GM19035 (cell line): ENCODE results near the gene RBM23.
"Not testable (repeated sequence)": the region's sequence is repeated elsewhere in the genome, so short reads cannot be mapped to it uniquely, and the experiment has no call there.

Source experiments
- ATAC-seq: cut with Tn5 transposase; IDR thresholded peaks from one replicate; pipeline ENCODE4 v1.9.1; 2021; ENCODE audit not compliant: unreplicated experiment

RBM23 gene

GRCh38 chr14:22918804-22919600, at the start of gene RBM23:
Gene RBM23, minus strand, starts transcription at chr14:22919149.
- ATAC-seq, result peak; percentile 88

GRCh38 chr14:22966783-22967269, 47.9 kb upstream of the RBM23 start:
- no peak for ATAC-seq

GRCh38 chr14:22965916-22966782, 47.2 kb upstream of the RBM23 start:
- ATAC-seq, result not testable (repeated sequence)

- no peak for ATAC-seq
Observed at GRCh38 chr14:22962061-22962676, 43.2 kb upstream of the RBM23 start.

- ATAC-seq, result no peak
Observed at GRCh38 chr14:22955702-22956569, 37.0 kb upstream of the RBM23 start.

GRCh38 chr14:22952418-22952817, 33.5 kb upstream of the RBM23 start:
- no peak for ATAC-seq

- not testable (repeated sequence) for ATAC-seq
Observed at GRCh38 chr14:22951795-22952194, 32.8 kb upstream of the RBM23 start.

- ATAC-seq, result no peak
Observed at GRCh38 chr14:22945642-22946041, 26.7 kb upstream of the RBM23 start.

GRCh38 chr14:22939684-22940083, 20.7 kb upstream of the RBM23 start:
- no peak for ATAC-seq

GRCh38 chr14:22935156-22935555, 16.2 kb upstream of the RBM23 start:
- ATAC-seq, result no peak

GRCh38 chr14:22932146-22932545, 13.2 kb upstream of the RBM23 start:
- ATAC-seq, result no peak

- no peak for ATAC-seq
Observed at GRCh38 chr14:22929961-22930364, 11.0 kb upstream of the RBM23 start.

GRCh38 chr14:22929104-22929960, 10.4 kb upstream of the RBM23 start, which contains the start of gene PRMT5:
Gene PRMT5, minus strand, starts transcription at chr14:22929376. Its CDS starts 15 bp downstream, at chr14:22929361.
- ATAC-seq, result peak; percentile 88

GRCh38 chr14:22928237-22929103, 9.5 kb upstream of the RBM23 start:
- ATAC-seq, result no peak

GRCh38 chr14:22926316-22926715, 7.4 kb upstream of the RBM23 start:
- ATAC-seq, result no peak

GRCh38 chr14:22925513-22925912, 6.6 kb upstream of the RBM23 start:
- ATAC-seq, result no peak

GRCh38 chr14:22923746-22924145, 4.8 kb upstream of the RBM23 start:
- no peak for ATAC-seq

GRCh38 chr14:22922294-22922693, 3.3 kb upstream of the RBM23 start:
- no peak for ATAC-seq
